IMR-90 (cell line): ENCODE data around the gene SYNGR4. TPM values are rescaled to one million over a fixed set of nuclear protein-coding genes. Genes with fewer than 3 reads are reported as not detected.

ENCODE experiments used
- ATAC-seq: fragments of 200-7000 bp; cut with Tn5 transposase; 2 replicates; pipeline ENCODE4 v1.9.1; 2020; ENCODE audit warnings: low read depth, mild to moderate bottlenecking, moderate library complexity
- BruUV-seq: library from RNA; stranded (reverse); fragments of 400-500 nt; replicated peaks from 2 replicates; lab custom pipeline; 2021; lab: Mats Ljungman, UMichigan
- CTCF ChIA-PET: fragments of 300-600 bp; formaldehyde crosslinking; extraction: SDS; loops from one replicate; lab custom pipeline; 2021; ENCODE audit warnings: antibody characterized with exemption; lab: Yijun Ruan, JAX
- POLR2A ChIA-PET: fragments of 300-600 bp; sonication (Branson Sonifier 250); formaldehyde crosslinking; loops from one replicate; lab custom pipeline; 2022; ENCODE audit warnings: antibody characterized with exemption; ENCODE audit not compliant: unreplicated experiment; lab: Charles Lee
- DNase-seq: peaks from one replicate; pipeline ENCODE4 v3.0.0; 2013
- H2AFZ ChIP-seq: replicated peaks from 2 replicates; pipeline ENCODE3; 2013; ENCODE audit warnings: low read length, mild to moderate bottlenecking; ENCODE audit not compliant: poor library complexity
- H2AK5ac ChIP-seq: 2 replicates; pipeline ENCODE4 v1.6.1; 2013; ENCODE audit warnings: low read depth, low read length, inconsistent platforms
- H2AK9ac ChIP-seq: replicated peaks from 2 replicates; pipeline ENCODE3; 2013; ENCODE audit warnings: mild to moderate bottlenecking, low read depth, low read length, moderate library complexity; ENCODE audit not compliant: poor library complexity
- H2BK120ac ChIP-seq: 2 replicates; pipeline ENCODE4 v1.6.1; 2013; ENCODE audit warnings: low read depth, low read length, inconsistent platforms
- H2BK15ac ChIP-seq: 3 replicates; pipeline ENCODE4 v1.6.1; 2013; ENCODE audit warnings: low read depth, low read length, inconsistent platforms
- H2BK20ac ChIP-seq: 2 replicates; pipeline ENCODE4 v1.6.1; 2013; ENCODE audit warnings: low read depth, mild to moderate bottlenecking, inconsistent platforms, low read length, moderate library complexity
- H2BK5ac ChIP-seq: 2 replicates; pipeline ENCODE4 v1.6.1; 2013; ENCODE audit warnings: mild to moderate bottlenecking, low read depth, low read length, inconsistent platforms; ENCODE audit not compliant: poor library complexity, severe bottlenecking
- H3K14ac ChIP-seq: replicated peaks from 2 replicates; pipeline ENCODE4 v1.6.1; 2013; ENCODE audit warnings: low read depth, low read length, inconsistent platforms
- H3K18ac ChIP-seq: 2 replicates; pipeline ENCODE4 v1.6.1; 2013; ENCODE audit warnings: low read depth, low read length, control low read depth
- H3K23ac ChIP-seq: 2 replicates; pipeline ENCODE4 v1.6.1; 2013; ENCODE audit warnings: low read depth, low read length, inconsistent platforms
- H3K27ac ChIP-seq: 2 replicates; pipeline ENCODE4 v1.5.1; 2013; ENCODE audit warnings: mild to moderate bottlenecking, control low read depth, low read length; ENCODE audit not compliant: insufficient read depth
- H3K27me3 ChIP-seq: 2 replicates; pipeline ENCODE4 v1.6.1; 2013; ENCODE audit warnings: low read length; ENCODE audit not compliant: control insufficient read depth, insufficient read depth
- H3K36me3 ChIP-seq: 2 replicates; pipeline ENCODE4 v1.6.1; 2013; ENCODE audit warnings: low read length, mixed read lengths; ENCODE audit not compliant: control insufficient read depth, insufficient read depth
- H3K4ac ChIP-seq: 2 replicates; pipeline ENCODE4 v1.6.1; 2013; ENCODE audit warnings: low read depth, low read length, inconsistent platforms
- H3K4me1 ChIP-seq: 2 replicates; pipeline ENCODE4 v1.6.1; 2013; ENCODE audit warnings: low read length, mixed read lengths; ENCODE audit not compliant: control insufficient read depth, insufficient read depth
- H3K4me2 ChIP-seq: 2 replicates; pipeline ENCODE4 v1.6.1; 2013; ENCODE audit warnings: low read depth, mild to moderate bottlenecking, control low read depth, low read length, moderate library complexity
- H3K4me3 ChIP-seq: 2 replicates; pipeline ENCODE4 v1.5.1; 2013; ENCODE audit warnings: low read depth, mild to moderate bottlenecking, control low read depth, low read length, moderate library complexity; ENCODE audit not compliant: insufficient read depth
- H3K56ac ChIP-seq: 2 replicates; pipeline ENCODE4 v1.6.1; 2013; ENCODE audit warnings: low read length, inconsistent platforms; ENCODE audit not compliant: insufficient read depth; ENCODE audit errors: extremely low read depth
- H3K79me1 ChIP-seq, 2 experiments: 2 replicates each; pipeline ENCODE4 v1.6.1; 2013; ENCODE audit warnings: low read length in 2 of 2, inconsistent platforms in 1 of 2, low read depth in 1 of 2
- H3K9ac ChIP-seq: 2 replicates; pipeline ENCODE4 v1.6.1; 2013; ENCODE audit warnings: low read depth, low read length, control low read depth
- H3K9me1 ChIP-seq: 2 replicates; pipeline ENCODE4 v1.6.1; 2013; ENCODE audit warnings: low read length, inconsistent platforms; ENCODE audit not compliant: insufficient read depth
- H3K9me3 ChIP-seq: 2 replicates; pipeline ENCODE4 v1.6.1; 2013; ENCODE audit warnings: low read length; ENCODE audit not compliant: control insufficient read depth, insufficient read depth
- H4K20me1 ChIP-seq: 2 replicates; pipeline ENCODE4 v1.6.1; 2013; ENCODE audit warnings: low read length, inconsistent platforms; ENCODE audit not compliant: insufficient read depth
- H4K5ac ChIP-seq: 2 replicates; pipeline ENCODE4 v1.6.1; 2013; ENCODE audit warnings: mild to moderate bottlenecking, low read depth, low read length, control low read depth
- H4K8ac ChIP-seq, 2 experiments: 2 replicates each; pipeline ENCODE4 v1.6.1; 2013; ENCODE audit warnings: low read depth in 2 of 2, low read length in 2 of 2, control low read depth in 1 of 2, inconsistent platforms in 1 of 2
- H4K91ac ChIP-seq: 2 replicates; pipeline ENCODE4 v1.6.1; 2013; ENCODE audit warnings: low read depth, low read length, inconsistent platforms; ENCODE audit not compliant: insufficient read depth
- BHLHE40 ChIP-seq: fragments of 150-350 bp; IDR thresholded peaks from 2 replicates; pipeline ENCODE4 v1.6.1; 2016; ENCODE audit warnings: mild to moderate bottlenecking, low read depth, low read length
- CEBPB ChIP-seq: IDR thresholded peaks from 2 replicates; pipeline ENCODE4 v1.6.1; 2012; ENCODE audit warnings: low read depth, low read length, improper control_type of control experiment
- CHD1 ChIP-seq: IDR thresholded peaks from 2 replicates; pipeline ENCODE4 v1.6.1; 2012; ENCODE audit warnings: low read depth, low read length, improper control_type of control experiment
- CTCF ChIP-seq: conservative IDR thresholded peaks from 2 replicates; pipeline ENCODE4 v1.5.1; 2012; ENCODE audit warnings: mild to moderate bottlenecking, low read depth, low read length, improper control_type of control experiment
- ELK1 ChIP-seq: fragments of 150-350 bp; IDR thresholded peaks from 2 replicates; pipeline ENCODE4 v1.6.1; 2016; ENCODE audit warnings: low read depth, mild to moderate bottlenecking, low read length, moderate library complexity, borderline replicate concordance
- FOS ChIP-seq: fragments of 150-350 bp; IDR thresholded peaks from 2 replicates; pipeline ENCODE4 v1.6.1; 2016; ENCODE audit warnings: low read depth, low read length
- MAFK ChIP-seq: IDR thresholded peaks from 2 replicates; pipeline ENCODE4 v1.6.1; 2012; ENCODE audit warnings: low read depth, low read length, improper control_type of control experiment
- MAZ ChIP-seq: IDR thresholded peaks from 2 replicates; pipeline ENCODE4 v1.6.1; 2012; ENCODE audit warnings: low read depth, mild to moderate bottlenecking, low read length, improper control_type of control experiment, moderate library complexity, borderline replicate concordance
- MXI1 ChIP-seq: IDR thresholded peaks from 2 replicates; pipeline ENCODE4 v1.6.1; 2012; ENCODE audit warnings: low read depth, mild to moderate bottlenecking, low read length, moderate library complexity, borderline replicate concordance
- NFE2L2 ChIP-seq: fragments of 150-350 bp; IDR thresholded peaks from 2 replicates; pipeline ENCODE4 v1.6.1; 2016; ENCODE audit warnings: low read depth, mild to moderate bottlenecking, low read length
- POLR2A ChIP-seq: IDR thresholded peaks from 2 replicates; pipeline ENCODE4 v1.6.1; 2012; ENCODE audit warnings: mild to moderate bottlenecking, low read depth, low read length
- RAD21 ChIP-seq: IDR thresholded peaks from 2 replicates; pipeline ENCODE4 v1.6.1; 2012; ENCODE audit warnings: low read length, improper control_type of control experiment
- RCOR1 ChIP-seq: IDR thresholded peaks from 2 replicates; pipeline ENCODE4 v1.6.1; 2012; ENCODE audit warnings: mild to moderate bottlenecking, low read length, improper control_type of control experiment; ENCODE audit not compliant: insufficient replicate concordance
- RFX5 ChIP-seq: IDR thresholded peaks from 2 replicates; pipeline ENCODE4 v1.8.0; 2012; ENCODE audit warnings: low read depth, mild to moderate bottlenecking, low read length, moderate library complexity
- SMC3 ChIP-seq: fragments of 150-350 bp; IDR thresholded peaks from 2 replicates; pipeline ENCODE4 v1.6.1; 2016; ENCODE audit warnings: low read depth, mild to moderate bottlenecking, antibody characterized with exemption, low read length, moderate library complexity
- USF2 ChIP-seq: fragments of 150-350 bp; IDR thresholded peaks from 2 replicates; pipeline ENCODE4 v1.6.1; 2017; ENCODE audit warnings: mild to moderate bottlenecking, antibody characterized with exemption, low read length, low read depth
- WGBS, 2 experiments: methylation state at CpG; one replicate each; pipeline versions ENCODE4 v1.1.5 to v1.1.7; 2013; ENCODE audit warnings: missing lambda C conversion rate in 2 of 2; ENCODE audit not compliant: insufficient read length in 1 of 2; ENCODE audit errors: extremely low coverage in 2 of 2; 5-methylcytosine and 5-hydroxymethylcytosine counted together
- dilution Hi-C: fragments of 300-500 bp; cut with HindIII; formaldehyde crosslinking; loops from one replicate; pipeline ENCODE4 v1.14.3; 2018; ENCODE audit warnings: low sequenced_read_pairs; ENCODE audit not compliant: unreplicated experiment
- in situ Hi-C: fragments of 300-500 bp; cut with MboI; formaldehyde crosslinking; loops from 3 replicates; pipeline ENCODE4 v1.14.3; 2019; ENCODE audit warnings: low sequenced_read_pairs, inconsistent platforms, mixed read lengths
- intact Hi-C: fragments of 100-400 bp; cut with micrococcal nuclease; formaldehyde crosslinking; loops from 2 replicates; pipeline ENCODE4 v1.10.0; 2022
- polyA plus RNA-seq, 3 experiments: library from polyadenylated mRNA; depleted of rRNA; stranded (reverse); fragments of >200 nt; gene quantifications; 2 replicates each; pipeline ENCODE4 v1.2.3, GENCODE V29; 2012; ENCODE audit warnings: low replicate concordance in 1 of 3
- total RNA-seq: library from RNA; depleted of rRNA; stranded (reverse); fragments of >200 nt; gene quantifications from 2 replicates; pipeline ENCODE4 v1.2.3, GENCODE V29; 2012

SYNGR4 gene
- total and polyA plus RNA-seq, 2 of the 4 experiments (the other 2 are of a cell fraction), result not detected

GRCh38 chr19:48405010-48405659, 41.0 kb downstream of the SYNGR4 start:
- no peak for DNase-seq
- TF ChIP-seq ELK1, result no peak
- TF ChIP-seq CHD1, result no peak
- no peak for TF ChIP-seq CTCF
- no peak for TF ChIP-seq POLR2A
- TF ChIP-seq MAZ, result no peak
- no peak for TF ChIP-seq USF2
- no peak for TF ChIP-seq SMC3
- no peak for TF ChIP-seq RAD21
- TF ChIP-seq NFE2L2, result no peak
- TF ChIP-seq RCOR1, result no peak
- no peak for TF ChIP-seq MXI1
- TF ChIP-seq RFX5, result no peak
- no peak for TF ChIP-seq MAFK
- TF ChIP-seq BHLHE40, result no peak
- no peak for TF ChIP-seq FOS
- no peak for TF ChIP-seq CEBPB
- in situ Hi-C loops, result no loop called here
- Histone ChIP-seq H4K20me1 (no peaks in the 10 kb centered on the region), H3K56ac (no peak overlapping the region), H3K79me1 (no peaks in the 10 kb centered on the region), H3K14ac (no peak overlapping the region), H4K8ac (no peak overlapping the region), H3K36me3 (no peaks in the 10 kb centered on the region), H3K27me3 (peaks cover 2% of the 10 kb centered on the region; the same call in 1 of the 2 replicates), H3K4me3 (no peak overlapping the region), H2AFZ (no peak overlapping the region), H3K9me3 (no peaks in the 10 kb centered on the region), H2BK15ac (no peak overlapping the region), H3K9ac (no peak overlapping the region), H2BK120ac (no peak overlapping the region), H2AK5ac (no peak overlapping the region; the same call in 1 of the 2 replicates), H3K4ac (no peak overlapping the region), H3K4me2 (no peak overlapping the region), H2BK5ac (no peak overlapping the region), H2BK20ac (no peak overlapping the region), H2AK9ac (peak overlapping the region; percentile 28), H3K4me1 (no peaks in the 10 kb centered on the region), H4K5ac (no peak overlapping the region), H4K91ac (no peak overlapping the region), H3K27ac (no peak overlapping the region), H3K9me1 (no peaks in the 10 kb centered on the region), H3K18ac (no peak overlapping the region), H3K23ac (no peak overlapping the region)
- intact Hi-C loops, result no loop called here
- no peak for ATAC-seq
- ChIA-PET POLR2A (no interaction called here), CTCF (no interaction called here)
- BruUV-seq, result no TSS peak
- dilution Hi-C loops, result no loop called here
- WGBS, 2 experiments, result 91% methylated on average over 16 of the region's 27 CpGs; no CpG with 5 or more reads in 1 of the 2 experiments
